Activated CD4-positive, alpha-beta T cell treated with anti-CD3 and anti-CD28 coated beads for 36 hours (primary cell): Measurements from ENCODE around the gene LYAR. TPM values are rescaled to one million over a fixed set of nuclear protein-coding genes. Genes with fewer than 3 reads are reported as not detected.

ENCODE experiments used
- ATAC-seq: fragments of 200-7000 bp; cut with Tn5 transposase; one replicate; pipeline ENCODE4 v1.10.0; 2021; ENCODE audit warnings: mild to moderate bottlenecking, moderate library complexity
- CTCF ChIA-PET: fragments of 350-600 bp; sonication (Branson Sonifier 250); formaldehyde crosslinking; loops from one replicate; lab custom pipeline; 2021; ENCODE audit warnings: antibody characterized with exemption; lab: Charles Lee
- POLR2A ChIA-PET: fragments of 350-600 bp; sonication (Branson Sonifier 250); formaldehyde crosslinking; loops from one replicate; lab custom pipeline; 2021; ENCODE audit warnings: antibody characterized with exemption, inconsistent platforms; lab: Charles Lee
- DNase-seq: peaks from one replicate; pipeline ENCODE4 v3.0.0-alpha.2; 2020
- H3K27ac Mint-ChIP-seq: one replicate; pipeline ENCODE4 v1.8.0; 2021; ENCODE audit warnings: mixed read lengths
- H3K27me3 Mint-ChIP-seq: one replicate; pipeline ENCODE4 v1.8.0; 2021; ENCODE audit warnings: mixed read lengths
- H3K36me3 Mint-ChIP-seq: one replicate; pipeline ENCODE4 v1.8.0; 2021; ENCODE audit warnings: low read depth, mixed read lengths
- H3K4me1 Mint-ChIP-seq: one replicate; pipeline ENCODE4 v1.8.0; 2021; ENCODE audit warnings: mixed read lengths
- H3K4me3 Mint-ChIP-seq: one replicate; pipeline ENCODE4 v1.8.0; 2021; ENCODE audit warnings: mild to moderate bottlenecking, moderate library complexity, mixed read lengths
- H3K9me3 Mint-ChIP-seq: one replicate; pipeline ENCODE4 v1.8.0; 2021; ENCODE audit warnings: low read depth, mixed read lengths
- intact Hi-C, 2 experiments: fragments of 100-400 bp; cut with DNase I in 1 of 2; cut with micrococcal nuclease in 1 of 2; formaldehyde crosslinking; loops; one replicate each; pipeline versions ENCODE4 v1.14.2 to v1.15.1; 2022 to 2024; cut with DNase I, micrococcal nuclease
- total RNA-seq, 2 experiments: library from RNA; stranded (reverse); gene quantifications; one replicate each; pipeline ENCODE4 v1.2.3, GENCODE V29; 2021

LYAR gene
- total RNA-seq, 2 experiments from 2014 or later: 65.6 to 74.3 TPM

- Mint-ChIP-seq H3K4me3 (no peak overlapping the region), H3K9me3 (no peaks in the 10 kb centered on the region), H3K36me3 (no peaks in the 10 kb centered on the region), H3K27ac (no peak overlapping the region), H3K4me1 (no peaks in the 10 kb centered on the region), H3K27me3 (no peaks in the 10 kb centered on the region)
- POLR2A ChIA-PET: no interaction called here
- no peak for ATAC-seq
- CTCF ChIA-PET: interaction anchor here (0.7 to 1.2 kb wide), 3 partner anchors 8 to 174 kb away, joined by 3 read pairs; no protein-coding TSS in a partner anchor
- intact Hi-C loops: no loop called here
- peak; percentile 11 for DNase-seq
These were observed 37.7 kb upstream of the LYAR start for GRCh38 chr4:4327652-4328121.

- Mint-ChIP-seq H3K4me1 (no peaks in the 10 kb centered on the region), H3K36me3 (peaks cover 2% of the 10 kb centered on the region), H3K27ac (no peak overlapping the region), H3K27me3 (no peaks in the 10 kb centered on the region), H3K4me3 (no peak overlapping the region), H3K9me3 (no peaks in the 10 kb centered on the region)
- ChIA-PET CTCF (no interaction called here), POLR2A (no interaction called here)
- no peak for DNase-seq
- intact Hi-C loops: no loop called here
- no peak for ATAC-seq
These were observed 36.2 kb upstream of the LYAR start for GRCh38 chr4:4326166-4326565.

GRCh38 chr4:4325321-4325720 is 35.4 kb upstream of the LYAR start:
- Mint-ChIP-seq H3K36me3 (peaks cover 10% of the 10 kb centered on the region), H3K4me3 (no peak overlapping the region), H3K4me1 (no peaks in the 10 kb centered on the region), H3K9me3 (no peaks in the 10 kb centered on the region), H3K27me3 (no peaks in the 10 kb centered on the region), H3K27ac (no peak overlapping the region)
- intact Hi-C loops: no loop called here
- ChIA-PET CTCF (no interaction called here), POLR2A (no interaction called here)
- ATAC-seq: no peak
- no peak for DNase-seq

GRCh38 chr4:4323705-4324534 is 34.0 kb upstream of the LYAR start:
- POLR2A ChIA-PET: no interaction called here
- H3K36me3 Mint-ChIP-seq: peaks cover 10% of the 10 kb centered on the region
- H3K4me1 Mint-ChIP-seq: no peaks in the 10 kb centered on the region
- no peak overlapping the region for H3K4me3 Mint-ChIP-seq
- no peaks in the 10 kb centered on the region for H3K27me3 Mint-ChIP-seq
- CTCF ChIA-PET: interaction anchor here (0.6 kb wide), 1 partner anchor 48 kb away, joined by 3 read pairs; no protein-coding TSS in a partner anchor
- ATAC-seq (no peak), DNase-seq (no peak)
- H3K27ac Mint-ChIP-seq: no peak overlapping the region
- no peaks in the 10 kb centered on the region for H3K9me3 Mint-ChIP-seq
- intact Hi-C loops: no loop called here

- CTCF ChIA-PET: no interaction called here
- Mint-ChIP-seq H3K27ac (no peak overlapping the region), H3K4me3 (no peak overlapping the region), H3K4me1 (no peaks in the 10 kb centered on the region), H3K36me3 (peaks cover 10% of the 10 kb centered on the region), H3K9me3 (no peaks in the 10 kb centered on the region), H3K27me3 (no peaks in the 10 kb centered on the region)
- intact Hi-C loops: no loop called here
- DNase-seq (no peak), ATAC-seq (no peak)
- POLR2A ChIA-PET: no interaction called here
These were observed 32.2 kb upstream of the LYAR start for GRCh38 chr4:4321951-4322688.

- POLR2A ChIA-PET: no interaction called here
- Mint-ChIP-seq H3K4me3 (no peak overlapping the region), H3K9me3 (no peaks in the 10 kb centered on the region), H3K36me3 (peaks cover 12% of the 10 kb centered on the region), H3K27ac (no peak overlapping the region), H3K4me1 (no peaks in the 10 kb centered on the region), H3K27me3 (no peaks in the 10 kb centered on the region)
- ATAC-seq (no peak), DNase-seq (no peak)
- intact Hi-C loops: no loop called here
- CTCF ChIA-PET: no interaction called here
These were observed 31.2 kb upstream of the LYAR start for GRCh38 chr4:4320951-4321714.

- CTCF ChIA-PET: no interaction called here
- H3K36me3 Mint-ChIP-seq: peaks cover 16% of the 10 kb centered on the region
- intact Hi-C loops: no loop called here
These were observed 30.6 kb upstream of the LYAR start for GRCh38 chr4:4320528-4320927.

GRCh38 chr4:4317496-4318232 is 27.7 kb upstream of the LYAR start:
- Mint-ChIP-seq H3K27me3 (no peaks in the 10 kb centered on the region), H3K9me3 (no peaks in the 10 kb centered on the region), H3K4me3 (no peak overlapping the region), H3K4me1 (no peaks in the 10 kb centered on the region), H3K36me3 (peaks cover 19% of the 10 kb centered on the region), H3K27ac (no peak overlapping the region)
- no peak for DNase-seq
- ChIA-PET POLR2A (no interaction called here), CTCF (interaction anchor here (0.7 kb wide), 1 partner anchor 8 kb away, joined by 3 read pairs; no protein-coding TSS in a partner anchor)
- no peak for ATAC-seq
- intact Hi-C loops: no loop called here

More at GRCh38 chr4:4320528-4320927, 30.6 kb upstream of the LYAR start:
- POLR2A ChIA-PET: no interaction called here
- DNase-seq: no peak
- Mint-ChIP-seq H3K9me3 (no peaks in the 10 kb centered on the region), H3K27me3 (no peaks in the 10 kb centered on the region), H3K4me1 (no peaks in the 10 kb centered on the region), H3K27ac (no peak overlapping the region), H3K4me3 (no peak overlapping the region)
- ATAC-seq: no peak

GRCh38 chr4:4316150-4316495 is 26.2 kb upstream of the LYAR start:
- intact Hi-C loops: no loop called here
- H3K9me3 Mint-ChIP-seq: no peaks in the 10 kb centered on the region
- no peaks in the 10 kb centered on the region for H3K4me1 Mint-ChIP-seq
- H3K27me3 Mint-ChIP-seq: no peaks in the 10 kb centered on the region
- POLR2A ChIA-PET: no interaction called here
- peaks cover 16% of the 10 kb centered on the region for H3K36me3 Mint-ChIP-seq
- DNase-seq (no peak), ATAC-seq (no peak)
- CTCF ChIA-PET: interaction anchor here (0.6 kb wide), 1 partner anchor 23 kb away, joined by 4 read pairs; no protein-coding TSS in a partner anchor
- H3K4me3 Mint-ChIP-seq: no peak overlapping the region
- no peak overlapping the region for H3K27ac Mint-ChIP-seq

- intact Hi-C loops: no loop called here
These were observed 25.7 kb upstream of the LYAR start for GRCh38 chr4:4315461-4316149.

More at GRCh38 chr4:4315461-4316149, 25.7 kb upstream of the LYAR start:
- Mint-ChIP-seq H3K4me3 (no peak overlapping the region), H3K27ac (no peak overlapping the region), H3K27me3 (no peaks in the 10 kb centered on the region), H3K9me3 (no peaks in the 10 kb centered on the region), H3K4me1 (no peaks in the 10 kb centered on the region), H3K36me3 (peaks cover 12% of the 10 kb centered on the region)
- no peak for ATAC-seq
- ChIA-PET CTCF (no interaction called here), POLR2A (no interaction called here)
- DNase-seq: no peak
